Measurements from ENCODE around the gene CCDC192.

CCDC192 gene

GRCh38 chr5:127884416-127884815 is 181.2 kb downstream of the CCDC192 start:
- no peak for DNase-seq (ENCODE audit: low read depth in 2 of 2)

GRCh38 chr5:127885176-127885575 is 182.0 kb downstream of the CCDC192 start:
- DNase-seq (ENCODE audit: low read depth in 2 of 2) = no peak

DNA sequence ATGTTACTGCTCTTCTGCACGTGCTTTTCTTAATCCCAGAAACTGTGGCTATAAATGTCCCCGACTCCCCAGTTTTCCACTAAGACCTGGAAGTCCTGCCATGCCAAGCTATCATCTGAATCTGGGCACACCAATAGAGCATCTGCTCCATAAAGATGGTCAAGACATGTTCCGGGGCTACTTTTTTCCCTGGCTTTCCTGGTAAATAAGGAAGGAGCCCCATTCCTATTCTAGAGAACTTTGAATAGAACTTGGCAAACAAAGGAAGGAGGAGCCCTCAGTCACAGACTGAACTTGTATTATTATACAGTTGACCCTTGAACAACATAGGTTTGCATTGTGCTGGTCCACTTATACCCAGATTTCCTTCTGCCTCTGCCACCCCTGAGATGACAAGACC is 182.9 kb downstream of the CCDC192 start:
- no peak for DNase-seq (ENCODE audit: low read depth in 2 of 2)

DNA sequence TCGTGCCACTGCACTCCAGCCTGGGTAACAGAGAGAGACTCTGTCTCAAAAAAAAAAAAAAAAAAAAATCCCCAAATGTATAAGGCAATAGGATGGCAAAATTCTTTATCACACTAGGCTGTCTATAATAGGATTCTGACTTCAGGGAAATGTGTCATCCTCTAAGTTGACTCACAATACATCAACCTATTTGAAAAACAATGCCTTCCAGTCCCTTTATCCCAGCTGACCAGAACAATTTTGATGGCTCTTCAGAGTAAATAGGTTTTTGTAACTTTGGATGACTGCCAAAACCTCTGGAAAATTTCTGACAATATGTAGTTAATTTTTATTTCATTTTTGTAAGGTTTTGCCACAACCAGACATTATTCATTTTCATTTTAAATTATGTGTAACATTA is 184.1 kb downstream of the CCDC192 start:
- no peak for DNase-seq (ENCODE audit: low read depth in 2 of 2)

GRCh38 chr5:127891942-127892341 is 188.8 kb downstream of the CCDC192 start:
- DNase-seq (ENCODE audit: low read depth in 2 of 2) = no peak

- DNase-seq (ENCODE audit: low read depth in 2 of 2) = no peak
Measured at GRCh38 chr5:127892467-127893207, 189.4 kb downstream of the CCDC192 start.

DNA sequence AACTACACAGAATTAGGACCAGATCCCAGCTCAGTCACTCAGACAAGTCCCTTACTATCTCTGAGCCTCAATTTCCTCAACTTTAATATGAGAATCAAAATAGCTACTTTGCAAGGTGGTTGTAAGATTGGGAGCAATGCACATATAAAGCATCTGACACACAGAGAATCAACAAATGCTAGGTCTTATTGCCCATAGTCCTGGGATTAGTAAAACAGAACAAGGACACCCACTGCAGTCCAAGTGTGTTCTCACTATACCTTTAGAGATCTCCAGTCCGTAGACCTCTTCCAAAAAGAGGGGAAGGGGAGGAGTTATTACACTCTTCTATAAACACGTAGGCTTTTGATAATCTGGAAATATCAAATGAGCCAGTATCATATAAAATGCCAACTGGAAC is 190.0 kb downstream of the CCDC192 start:
- no peak for DNase-seq (ENCODE audit: low read depth in 2 of 2)

GRCh38 chr5:127894461-127894860 is 191.3 kb downstream of the CCDC192 start:
- DNase-seq (ENCODE audit: low read depth in 2 of 2) = no peak

DNA sequence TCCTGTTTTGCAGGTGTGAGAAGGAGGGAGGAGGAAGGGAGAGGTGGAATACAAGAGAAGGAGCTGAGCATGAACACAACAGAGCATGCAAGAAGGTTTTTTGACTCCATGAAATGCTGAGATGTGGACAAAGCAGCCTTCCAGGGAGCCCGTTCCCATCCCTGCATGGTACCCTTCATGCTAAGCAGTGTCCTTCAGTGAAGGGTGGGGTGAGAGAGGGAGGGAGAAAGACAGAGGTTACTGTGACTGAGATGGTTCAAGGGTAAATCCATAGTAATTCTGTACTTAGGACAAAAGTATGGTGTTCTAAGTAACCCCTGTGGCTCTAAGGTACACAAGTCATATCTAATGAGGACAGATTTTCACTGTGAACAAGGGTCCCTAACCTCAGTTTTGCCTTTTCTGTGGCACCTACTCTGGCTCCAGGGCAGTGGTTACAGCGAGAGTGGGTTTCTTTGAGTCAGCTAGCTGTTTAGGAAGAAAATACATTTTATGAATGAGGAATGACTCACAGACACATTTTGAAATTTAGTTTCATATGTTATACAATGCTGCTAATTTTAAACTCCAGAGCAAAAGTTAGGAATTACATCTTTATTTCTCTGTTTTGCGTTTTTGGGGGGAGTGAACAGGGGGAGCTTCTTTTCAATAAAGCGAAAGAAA is 195.5 kb downstream of the CCDC192 start:
- DNase-seq (ENCODE audit: low read depth in 2 of 2) = peak; percentile 4 to 5

- no peak for DNase-seq (ENCODE audit: low read depth in 2 of 2)
Measured at GRCh38 chr5:127899214-127899610, 196.0 kb downstream of the CCDC192 start.

DNA sequence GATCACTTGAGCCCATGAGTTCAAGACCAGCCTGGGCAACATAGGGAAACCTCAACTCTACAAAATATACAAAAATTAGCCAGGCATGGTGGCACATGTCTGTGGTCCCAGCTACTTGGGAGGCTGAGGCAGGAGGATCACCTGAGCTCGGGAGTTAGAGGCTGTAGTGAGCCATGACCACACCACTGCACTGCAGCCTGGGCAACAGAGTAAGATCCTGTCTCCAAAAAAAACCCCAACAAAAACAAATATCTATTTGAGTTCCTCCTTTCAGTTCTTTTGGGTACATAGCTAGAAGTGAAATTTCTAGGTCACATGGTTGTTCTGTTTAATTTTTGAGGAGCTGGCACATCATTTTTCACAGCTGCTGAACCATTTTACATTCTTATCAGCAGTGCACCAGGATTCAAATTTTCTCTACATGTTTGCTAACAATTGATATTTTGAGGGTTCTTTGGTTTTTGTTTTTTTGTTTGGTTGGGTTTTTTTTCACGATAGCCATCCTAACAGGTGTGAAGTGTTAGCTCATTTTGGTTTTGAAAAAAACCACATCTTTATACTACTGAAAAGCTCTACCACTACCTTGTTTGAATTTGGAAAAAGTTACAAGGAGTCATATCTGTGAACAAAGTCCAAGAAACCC is 203.5 kb downstream of the CCDC192 start:
- DNase-seq (ENCODE audit: low read depth in 2 of 2) = no peak

DNA sequence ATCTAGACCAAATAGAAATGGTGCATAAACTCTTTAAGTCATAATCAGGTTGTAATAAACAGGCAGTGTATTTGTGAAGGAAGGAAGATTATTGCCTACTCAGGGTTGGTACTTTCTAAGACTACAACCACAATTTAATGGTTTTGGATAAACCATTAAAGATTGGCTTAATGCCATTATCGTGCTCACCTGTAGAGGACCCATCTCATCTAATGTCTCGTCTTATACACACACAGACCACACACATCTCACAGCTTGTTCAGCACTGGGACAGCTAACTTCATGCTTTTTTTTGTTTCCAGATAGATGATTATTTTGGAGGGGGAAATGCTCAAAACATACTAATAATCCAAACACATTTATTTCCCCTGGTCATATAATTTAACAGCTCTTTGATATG is 204.7 kb downstream of the CCDC192 start:
- no peak for DNase-seq (ENCODE audit: low read depth in 2 of 2)

DNA sequence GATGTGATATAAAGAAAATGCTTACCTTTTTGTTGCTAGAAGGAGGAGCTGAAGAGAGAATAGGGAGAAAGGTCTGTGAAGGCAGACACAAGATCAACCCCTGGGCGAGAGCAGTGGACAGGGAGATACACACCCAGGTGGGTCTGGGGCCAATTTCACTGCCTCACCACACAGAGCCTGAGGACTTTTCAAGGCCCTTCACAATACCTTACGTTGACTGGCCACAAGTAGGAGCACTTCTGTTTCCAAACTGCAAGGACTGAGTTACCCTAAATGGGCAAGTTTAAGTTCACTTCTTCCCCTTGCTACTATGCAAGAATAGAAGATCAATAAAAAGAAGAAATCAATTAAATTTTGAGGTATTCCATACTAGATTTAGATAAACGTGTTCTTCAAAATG is 205.9 kb downstream of the CCDC192 start:
- DNase-seq (ENCODE audit: low read depth in 2 of 2) = no peak

- no peak for DNase-seq (ENCODE audit: low read depth in 2 of 2)
Measured at GRCh38 chr5:127909821-127910220, 206.6 kb downstream of the CCDC192 start.

DNA sequence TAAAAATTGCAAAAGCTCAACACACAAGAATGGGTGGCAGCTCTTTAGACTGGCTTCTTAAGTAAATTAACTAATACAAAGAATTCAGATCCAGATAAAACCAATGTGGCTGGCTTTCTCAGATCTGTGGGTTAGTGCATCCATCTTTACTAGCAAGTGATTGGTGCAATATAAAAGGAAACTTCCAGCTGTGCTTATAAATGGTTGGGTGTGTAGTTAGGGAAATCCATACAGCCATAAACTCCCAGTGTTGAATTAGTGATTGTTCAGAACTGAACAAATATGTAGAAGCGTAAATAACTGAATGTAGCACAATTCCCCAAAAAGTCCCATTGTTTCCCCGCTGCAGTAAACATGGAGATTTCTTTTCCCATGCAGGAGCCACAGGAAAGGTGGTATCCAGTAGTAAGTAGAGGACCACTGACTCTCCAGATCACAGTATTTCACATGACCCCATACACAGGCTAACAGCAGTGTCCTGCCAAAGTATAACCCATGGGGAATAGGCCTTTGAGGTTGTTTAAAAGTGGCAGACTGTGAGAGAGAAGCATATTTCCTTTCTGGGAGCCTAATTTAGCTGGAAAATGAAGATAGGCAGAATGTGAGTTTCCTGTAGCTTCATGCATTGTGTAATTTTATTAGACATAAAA is 207.2 kb downstream of the CCDC192 start:
- no peak for DNase-seq (ENCODE audit: low read depth in 2 of 2)

GRCh38 chr5:127911619-127912018 is 208.4 kb downstream of the CCDC192 start:
- DNase-seq (ENCODE audit: low read depth in 2 of 2) = no peak

DNA sequence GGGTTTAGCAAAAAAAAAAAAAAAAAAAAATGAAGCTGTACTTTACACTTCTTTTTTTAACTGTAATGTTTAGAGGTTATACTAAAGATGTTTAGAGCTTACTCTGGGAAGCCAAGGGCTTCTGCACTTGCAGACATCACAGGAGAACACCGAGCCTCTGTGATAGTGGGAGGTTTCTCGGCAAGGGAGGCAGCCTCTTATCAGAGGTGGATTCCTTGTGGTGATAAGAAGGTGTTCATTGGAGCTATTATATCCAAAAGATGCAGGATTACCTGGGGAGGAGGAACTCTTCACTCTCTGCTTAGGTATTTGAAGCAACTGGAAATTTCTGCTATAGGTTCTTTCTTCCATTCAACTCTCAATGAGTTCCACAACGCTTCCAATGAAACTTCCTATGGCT is 209.2 kb downstream of the CCDC192 start:
- no peak for DNase-seq (ENCODE audit: low read depth in 2 of 2)

GRCh38 chr5:127916885-127917573 is 213.8 kb downstream of the CCDC192 start:
- DNase-seq (ENCODE audit: low read depth in 2 of 2) = no peak

GRCh38 chr5:127919006-127919796 is 216.0 kb downstream of the CCDC192 start:
- no peak for DNase-seq (ENCODE audit: low read depth in 2 of 2)

DNA sequence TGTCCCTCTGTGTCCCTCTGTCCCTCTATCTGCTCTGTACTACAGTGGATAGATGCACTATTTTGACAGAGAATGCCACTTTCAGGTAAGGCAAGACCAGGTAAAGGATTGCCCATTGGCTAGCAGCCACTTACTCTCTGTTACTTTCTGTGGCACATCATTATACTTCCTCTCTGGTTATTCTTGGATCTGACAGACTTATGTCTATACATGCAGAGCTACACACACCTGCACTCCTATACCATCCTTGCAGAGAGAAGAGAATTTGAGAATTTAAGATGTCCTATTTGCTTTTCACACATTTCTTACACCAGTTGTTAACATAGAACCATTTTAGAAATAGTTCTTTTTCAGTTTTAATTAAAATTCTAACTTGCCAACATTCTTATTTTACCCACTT is 216.6 kb downstream of the CCDC192 start:
- no peak for DNase-seq (ENCODE audit: low read depth in 2 of 2)

DNA sequence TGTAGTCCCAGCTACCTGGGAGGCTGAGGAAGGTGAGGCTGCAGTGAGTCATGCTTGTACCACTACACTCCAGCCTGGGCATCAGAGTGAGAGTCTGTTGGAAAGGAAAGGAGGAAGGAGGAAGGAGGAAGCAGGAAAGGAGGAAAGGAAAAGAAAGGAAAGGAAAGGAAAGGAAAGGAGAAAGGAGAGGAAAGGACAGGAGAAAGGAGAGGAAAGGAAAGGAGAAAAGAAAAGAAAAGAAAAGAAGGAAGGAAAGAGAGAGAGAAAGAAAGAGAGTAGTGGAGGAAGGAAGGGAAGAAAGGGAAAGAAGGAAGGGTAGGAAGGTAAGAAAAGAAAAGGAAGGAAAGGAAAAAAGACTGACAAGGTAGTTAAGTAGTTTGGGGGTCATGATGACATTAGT is 217.7 kb downstream of the CCDC192 start:
- no peak for DNase-seq (ENCODE audit: low read depth in 2 of 2)
